ENCODE measurements around the gene MC1R.

Gene MC1R

DNA sequence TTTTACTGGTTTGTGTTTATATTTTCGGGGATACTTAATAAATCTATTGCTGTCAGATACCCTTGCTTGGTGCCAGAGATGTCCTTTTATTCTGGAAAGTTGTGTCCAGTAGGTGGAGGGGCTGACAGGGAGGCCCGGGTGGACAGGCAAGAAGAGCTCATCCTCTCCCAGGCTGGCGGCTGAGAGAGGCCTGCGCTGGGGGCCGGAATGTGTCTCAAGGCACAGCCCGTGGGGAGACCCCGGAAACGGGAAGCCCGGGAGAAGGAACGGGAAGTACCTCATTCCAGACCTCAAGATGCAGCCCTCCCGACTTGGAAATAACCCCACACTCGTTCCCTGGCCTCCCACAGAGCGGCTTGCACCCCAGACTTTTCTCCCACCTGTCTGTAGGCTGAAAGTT is 17.4 kb downstream of the MC1R start:
- no peak for DNase-seq

GRCh38 chr16:89936508-89936907 is 17.8 kb downstream of the MC1R start:
- DNase-seq = no peak

- no peak for DNase-seq
These were observed 18.3 kb downstream of the MC1R start for GRCh38 chr16:89936981-89937380.

GRCh38 chr16:89938175-89938885 is 19.7 kb downstream of the MC1R start:
- no peak for DNase-seq

DNA sequence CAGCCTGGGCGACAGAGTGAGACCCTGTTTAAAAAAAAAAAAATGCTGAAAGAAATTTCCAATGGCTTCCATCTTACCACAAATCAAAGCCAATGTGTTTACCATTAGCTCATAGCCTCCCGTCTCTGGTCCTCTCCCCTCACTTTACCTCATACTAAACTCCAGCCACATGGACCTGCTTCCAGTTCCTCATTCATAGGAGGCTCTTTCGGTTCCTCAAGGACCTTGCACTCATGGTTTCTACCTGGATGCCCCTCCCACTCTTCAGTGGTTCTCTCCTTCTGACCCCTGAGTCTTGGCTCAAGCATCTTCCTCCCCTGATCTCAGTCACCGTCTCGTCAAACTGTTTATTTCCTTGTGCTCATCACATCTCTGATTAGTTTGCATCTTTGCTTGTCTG is 26.1 kb downstream of the MC1R start:
- DNase-seq = no peak

- no peak for DNase-seq
These were observed 27.0 kb downstream of the MC1R start for GRCh38 chr16:89945654-89946053.

GRCh38 chr16:89946515-89946914 is 27.9 kb downstream of the MC1R start:
- no peak for DNase-seq

- no peak for DNase-seq
These were observed 30.6 kb downstream of the MC1R start for GRCh38 chr16:89949121-89949742.

DNA sequence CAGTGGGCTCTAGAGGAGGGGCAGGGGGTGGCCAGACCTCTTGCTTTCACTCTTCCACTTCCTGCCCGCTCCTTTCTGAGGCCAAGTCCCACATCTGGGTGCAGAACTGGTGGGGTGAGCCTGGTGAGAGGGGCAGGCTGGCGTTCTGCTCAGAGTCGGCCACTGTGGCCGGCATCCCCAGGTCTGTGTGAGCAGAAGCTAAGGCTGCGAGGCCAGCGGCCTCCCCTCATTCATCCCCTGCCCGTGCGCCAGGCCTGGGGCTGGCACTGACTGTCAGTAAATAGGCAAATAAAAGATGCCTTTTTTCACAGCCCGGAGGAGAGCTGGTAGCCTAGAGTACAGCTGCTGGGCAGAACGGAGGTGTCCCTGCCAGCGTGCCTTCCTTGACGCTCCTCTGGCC is 31.1 kb downstream of the MC1R start:
- DNase-seq = no peak

DNA sequence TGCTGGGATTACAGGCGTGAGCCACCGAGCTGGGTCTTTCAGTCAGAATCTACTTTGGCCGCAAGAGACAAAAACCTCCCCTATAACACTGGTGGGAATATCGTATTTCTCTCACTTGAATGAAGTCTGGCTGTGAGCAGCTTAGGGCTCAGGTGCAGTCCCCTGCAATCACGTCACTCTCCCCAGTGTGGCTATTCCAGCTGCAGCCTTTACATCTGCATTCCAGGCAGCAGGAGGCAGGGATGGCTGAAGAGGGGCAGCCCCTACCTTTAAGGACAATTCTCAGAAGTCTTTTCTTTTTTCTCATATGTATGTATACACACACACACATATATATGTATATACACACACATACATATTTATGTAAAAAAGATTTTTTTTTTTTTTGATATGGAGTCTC is 32.8 kb downstream of the MC1R start:
- DNase-seq = no peak

DNA sequence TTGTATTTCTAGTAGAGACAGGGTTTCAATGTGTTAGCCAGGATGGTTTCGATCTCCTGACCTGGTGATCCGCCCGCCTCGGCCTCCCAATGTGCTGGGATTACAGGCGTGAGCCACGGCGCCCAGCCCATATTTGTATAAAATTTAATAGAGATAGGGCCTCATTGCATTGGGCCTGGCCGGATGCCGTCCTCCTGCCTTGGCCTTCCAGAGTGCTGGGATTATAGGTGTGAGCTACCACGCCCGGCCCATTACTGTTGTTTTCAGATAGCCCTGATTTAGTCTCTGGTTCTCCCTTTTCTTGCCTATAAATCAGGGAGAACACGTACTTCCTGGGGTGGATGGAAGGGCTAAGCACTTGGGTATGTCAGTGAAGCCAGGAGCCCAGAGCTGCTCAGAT is 33.4 kb downstream of the MC1R start:
- no peak for DNase-seq

DNA sequence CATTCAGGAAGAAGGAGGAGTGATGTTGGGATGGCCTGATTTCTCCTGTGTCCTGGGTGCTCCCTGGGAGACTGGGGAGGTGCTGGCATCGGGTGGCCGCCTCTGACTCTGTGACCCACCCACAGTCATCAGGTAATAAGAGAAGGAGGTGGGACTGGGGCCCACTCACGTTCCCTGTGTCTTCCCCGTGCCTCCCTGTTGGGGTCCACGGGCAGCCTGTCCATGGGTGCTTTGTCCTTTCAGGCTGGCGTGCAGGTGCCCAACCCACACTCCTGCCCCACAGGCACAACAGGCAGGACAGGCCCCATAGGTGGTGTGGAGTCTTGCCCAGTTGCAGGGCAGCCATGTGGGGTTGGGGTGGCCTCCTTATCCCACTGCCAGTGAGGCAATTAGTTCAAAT is 33.9 kb downstream of the MC1R start:
- no peak for DNase-seq

DNA sequence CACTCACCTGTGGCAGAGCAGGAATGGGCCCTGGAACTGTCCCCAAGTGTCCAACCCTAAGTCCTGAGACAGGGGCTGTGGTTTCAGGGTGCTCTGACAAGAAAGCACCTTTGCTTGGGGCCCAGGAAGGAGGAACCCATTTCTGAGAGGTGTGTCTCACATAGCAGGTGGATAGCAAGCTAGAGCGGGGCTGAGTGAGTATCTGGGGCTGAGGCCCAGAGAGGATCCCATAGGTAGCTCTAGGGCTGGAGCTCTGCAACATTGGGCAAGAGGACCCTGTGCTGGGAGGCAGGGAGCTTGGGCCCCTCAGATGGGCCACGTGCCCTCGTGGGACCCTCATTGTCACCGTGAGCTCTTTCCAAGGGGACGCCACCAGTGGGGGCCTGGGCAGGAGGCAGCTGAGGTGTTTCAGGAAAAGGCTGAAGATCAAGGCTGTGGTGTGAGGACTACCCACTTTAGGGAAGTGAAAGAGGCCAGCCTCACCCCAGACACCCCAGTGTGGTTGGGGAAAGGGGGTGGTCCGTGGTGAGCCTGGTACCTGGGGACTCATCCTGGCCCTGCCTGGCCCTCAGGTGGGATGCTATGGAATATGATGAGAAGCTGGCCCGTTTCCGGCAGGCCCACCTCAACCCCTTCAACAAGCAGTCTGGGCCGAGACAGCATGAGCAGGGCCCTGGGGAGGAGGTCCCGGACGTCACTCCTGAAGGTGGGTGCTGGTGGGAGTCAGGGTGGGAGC is 35.2 kb downstream of the MC1R start:
- no peak for DNase-seq

DNA sequence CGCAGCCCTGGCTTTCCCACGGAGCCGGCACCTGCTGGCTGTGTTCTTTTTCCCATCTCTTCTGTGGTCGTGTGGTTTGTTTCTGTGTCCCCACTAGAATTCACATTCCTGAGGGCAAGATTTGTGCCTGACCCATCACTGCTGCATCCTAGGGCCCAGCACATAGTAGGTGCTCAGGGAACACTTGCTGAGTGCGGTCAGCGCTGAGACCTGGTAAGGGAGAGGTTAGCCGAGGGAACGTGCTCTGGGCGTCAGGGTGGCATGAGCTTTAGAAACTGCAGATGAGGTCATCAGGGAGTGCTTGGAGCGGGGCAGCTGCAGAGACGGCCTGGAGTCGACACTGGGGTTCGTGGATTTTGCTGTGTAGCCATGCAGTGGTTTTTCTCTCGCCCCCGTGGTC is 35.8 kb downstream of the MC1R start:
- no peak for DNase-seq

DNA sequence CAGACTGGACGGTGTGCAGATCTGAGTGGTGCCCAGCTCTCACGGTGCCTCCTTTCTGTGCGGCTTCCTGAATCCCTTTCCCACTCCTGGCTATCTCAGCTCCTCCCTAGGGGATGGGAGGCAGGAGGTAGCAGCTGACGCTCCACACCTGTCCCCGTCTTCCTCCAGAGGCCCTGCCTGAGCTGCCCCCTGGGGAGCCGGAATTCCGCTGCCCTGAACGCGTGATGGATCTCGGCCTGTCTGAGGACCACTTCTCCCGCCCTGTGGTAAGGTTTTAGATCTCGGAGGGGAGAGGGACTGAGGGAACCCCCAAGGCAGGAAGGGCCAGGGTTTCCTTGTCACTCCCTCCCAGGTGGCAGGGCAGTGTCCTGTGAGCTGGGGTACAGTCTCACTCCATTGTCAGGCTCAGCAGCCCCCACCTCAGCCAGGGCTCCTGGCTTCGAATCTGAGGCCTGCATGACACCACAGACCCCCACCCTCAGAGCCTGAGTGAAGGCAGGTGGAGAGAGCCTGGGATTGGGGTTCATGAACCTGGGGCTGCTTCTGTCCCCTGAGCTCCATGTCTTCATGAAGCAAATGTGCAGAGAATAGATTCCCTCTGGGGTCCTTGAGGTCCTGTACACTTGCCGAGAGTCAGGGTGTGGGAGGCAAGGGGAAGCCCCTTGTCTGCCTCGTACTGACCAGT is 36.5 kb downstream of the MC1R start:
- DNase-seq = no peak

DNA sequence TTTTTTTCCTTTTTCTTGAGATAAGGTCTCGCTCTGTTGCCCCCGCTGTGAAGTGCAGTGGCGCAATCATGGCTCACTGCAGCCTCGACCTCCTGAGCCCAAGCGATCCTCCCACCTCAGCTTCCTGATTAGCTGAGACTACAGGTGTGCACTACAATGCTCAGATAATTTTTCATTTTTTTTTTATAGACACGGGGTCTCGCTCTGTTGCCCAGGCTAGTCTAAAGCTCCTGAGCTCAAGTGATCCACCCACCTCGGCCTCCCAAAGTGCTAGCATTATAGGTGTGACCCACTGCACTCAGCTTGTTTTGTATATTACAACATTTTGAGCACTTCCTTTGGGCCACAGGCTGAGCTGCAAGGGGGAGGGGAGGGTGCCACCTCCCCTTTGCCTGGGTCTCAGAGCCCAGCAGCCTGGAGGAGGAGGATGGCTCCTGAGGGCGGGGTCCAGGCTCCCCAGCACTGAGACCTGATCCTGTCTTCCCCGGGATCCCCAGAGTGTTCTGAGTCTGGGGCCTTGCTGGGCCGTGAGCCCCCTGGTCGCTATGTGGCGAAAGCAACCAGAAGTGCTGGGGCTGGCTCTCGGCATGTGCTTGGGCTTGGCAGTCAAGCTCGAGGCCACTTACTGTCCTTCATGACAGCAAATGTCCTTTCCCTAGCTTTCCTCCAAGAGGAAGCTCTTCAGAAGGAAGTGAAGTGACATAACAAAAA is 38.0 kb downstream of the MC1R start:
- DNase-seq = no peak

- DNase-seq = no peak
These were observed 38.6 kb downstream of the MC1R start for GRCh38 chr16:89957216-89957785.

GRCh38 chr16:89958068-89958467 is 39.4 kb downstream of the MC1R start:
- DNase-seq = no peak

DNA sequence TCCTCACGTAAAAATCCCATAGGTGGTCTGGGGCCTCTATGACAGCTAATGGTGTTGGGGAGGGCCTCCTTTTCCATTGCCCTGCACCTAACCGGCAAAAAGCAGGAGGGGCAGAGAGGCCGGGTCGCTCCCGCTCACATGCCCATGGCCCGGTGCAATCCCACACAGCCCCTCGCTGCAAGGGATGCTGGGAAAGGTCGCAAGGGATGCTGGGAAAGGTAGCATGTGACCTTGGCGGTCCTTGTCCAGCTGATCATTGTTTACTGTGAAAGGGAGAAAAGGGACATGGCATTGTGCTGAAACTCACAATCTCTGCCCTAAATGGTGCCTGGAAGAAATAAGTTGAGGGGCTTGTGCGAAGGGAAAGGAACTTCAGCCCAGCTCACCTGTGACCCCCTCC is 39.9 kb downstream of the MC1R start:
- DNase-seq = no peak

GRCh38 chr16:89960966-89961365 is 42.3 kb downstream of the MC1R start:
- DNase-seq = no peak

DNA sequence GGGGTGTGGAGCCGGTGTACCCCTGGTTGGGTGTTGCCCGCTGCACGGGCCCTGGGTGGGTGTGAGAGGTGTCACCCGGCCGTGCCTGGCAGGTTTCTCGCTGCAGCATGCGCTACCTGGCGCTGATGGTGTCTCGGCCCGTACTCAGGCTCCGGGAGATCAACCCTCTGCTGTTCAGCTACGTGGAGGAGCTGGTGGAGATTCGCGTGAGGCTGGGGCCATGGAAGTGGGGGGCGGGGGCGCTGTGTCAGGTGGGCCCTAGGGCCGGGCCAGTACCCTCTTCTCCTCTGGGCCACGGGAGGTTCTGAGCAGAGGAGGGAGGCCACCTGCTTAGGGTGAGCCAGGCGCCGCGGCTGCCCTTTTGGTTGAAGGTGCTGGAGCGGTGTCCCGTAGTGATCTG is 43.3 kb downstream of the MC1R start:
- DNase-seq = no peak

- DNase-seq = no peak
These were observed 44.3 kb downstream of the MC1R start for GRCh38 chr16:89962754-89963498.
